ENCODE results near the gene PPP1R3F. TPM values are rescaled to one million over a fixed set of nuclear protein-coding genes. Genes with fewer than 3 reads are reported as not detected.

Gene PPP1R3F
- total RNA-seq, 1 donor = 5.6 TPM

DNA sequence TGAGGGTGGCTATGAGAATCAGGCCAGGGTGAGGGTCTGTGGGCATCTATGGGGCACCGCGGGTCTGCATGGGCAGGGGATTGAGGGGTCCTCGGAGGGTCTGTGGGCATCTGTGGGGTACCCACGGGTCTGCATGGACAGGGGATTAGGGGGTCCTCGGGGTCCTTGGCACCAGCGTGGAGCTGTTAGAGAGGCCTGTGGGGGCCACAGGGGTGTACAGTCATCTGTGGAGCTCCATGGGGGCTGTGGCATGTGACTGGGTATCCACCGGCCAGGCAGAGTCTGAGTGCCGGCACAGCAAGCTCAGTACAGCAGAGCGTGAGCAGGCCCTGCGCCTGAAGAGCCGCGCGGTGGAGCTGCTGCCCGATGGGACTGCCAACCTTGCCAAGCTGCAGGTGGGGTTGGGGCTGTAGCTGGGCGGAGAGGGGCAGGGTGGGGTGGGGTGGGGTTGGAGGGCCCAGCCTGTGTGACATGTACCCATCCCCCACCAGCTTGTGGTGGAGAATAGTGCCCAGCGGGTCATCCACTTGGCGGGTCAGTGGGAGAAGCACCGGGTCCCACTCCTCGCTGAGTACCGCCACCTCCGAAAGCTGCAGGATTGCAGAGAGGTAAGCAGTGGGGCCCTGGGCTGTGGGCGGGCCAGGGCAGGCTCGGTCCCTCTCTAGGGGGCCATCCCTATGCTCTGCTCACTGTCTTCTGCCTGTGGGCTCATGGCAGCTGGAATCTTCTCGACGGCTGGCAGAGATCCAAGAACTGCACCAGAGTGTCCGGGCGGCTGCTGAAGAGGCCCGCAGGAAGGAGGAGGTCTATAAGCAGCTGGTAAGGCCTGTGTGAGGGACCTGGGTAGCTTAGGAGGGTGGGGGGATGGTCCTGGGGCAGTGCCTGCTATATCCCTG lies 21.4 kb upstream of the PPP1R3F start:
- TF ChIP-seq, protein P1, sequence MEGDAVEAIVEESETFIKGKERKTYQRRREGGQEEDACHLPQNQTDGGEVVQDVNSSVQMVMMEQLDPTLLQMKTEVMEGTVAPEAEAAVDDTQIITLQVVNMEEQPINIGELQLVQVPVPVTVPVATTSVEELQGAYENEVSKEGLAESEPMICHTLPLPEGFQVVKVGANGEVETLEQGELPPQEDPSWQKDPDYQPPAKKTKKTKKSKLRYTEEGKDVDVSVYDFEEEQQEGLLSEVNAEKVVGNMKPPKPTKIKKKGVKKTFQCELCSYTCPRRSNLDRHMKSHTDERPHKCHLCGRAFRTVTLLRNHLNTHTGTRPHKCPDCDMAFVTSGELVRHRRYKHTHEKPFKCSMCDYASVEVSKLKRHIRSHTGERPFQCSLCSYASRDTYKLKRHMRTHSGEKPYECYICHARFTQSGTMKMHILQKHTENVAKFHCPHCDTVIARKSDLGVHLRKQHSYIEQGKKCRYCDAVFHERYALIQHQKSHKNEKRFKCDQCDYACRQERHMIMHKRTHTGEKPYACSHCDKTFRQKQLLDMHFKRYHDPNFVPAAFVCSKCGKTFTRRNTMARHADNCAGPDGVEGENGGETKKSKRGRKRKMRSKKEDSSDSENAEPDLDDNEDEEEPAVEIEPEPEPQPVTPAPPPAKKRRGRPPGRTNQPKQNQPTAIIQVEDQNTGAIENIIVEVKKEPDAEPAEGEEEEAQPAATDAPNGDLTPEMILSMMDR (IDR thresholded peaks at IDR 0.05; ENCODE audit: insufficient read depth, low read depth, low read length) = no peak
- H3K4me3 ChIP-seq (ENCODE audit: low read depth, low read length) = no peak overlapping the region
- DNase-seq (ENCODE audit: low read depth) = no peak

DNA sequence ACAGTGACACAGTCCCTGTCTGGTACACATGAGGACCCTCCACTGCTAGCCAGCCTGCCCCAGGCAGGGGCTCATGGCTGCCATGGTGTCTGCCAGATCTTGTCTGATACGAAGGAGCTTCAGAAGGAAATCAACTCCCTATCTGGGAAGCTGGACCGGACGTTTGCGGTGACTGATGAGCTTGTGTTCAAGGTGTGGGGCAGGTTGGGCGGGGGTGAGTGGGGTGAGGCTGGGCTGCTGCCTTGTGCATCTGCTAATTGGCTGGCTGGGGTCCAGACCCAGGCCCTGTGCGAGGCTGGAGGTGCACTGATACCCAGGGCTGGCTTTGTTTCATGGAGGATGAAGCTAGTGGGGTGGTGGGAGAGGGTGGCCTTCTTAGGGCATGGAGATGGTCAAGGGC lies 20.5 kb upstream of the PPP1R3F start:
- no peak for DNase-seq (ENCODE audit: low read depth)

DNA sequence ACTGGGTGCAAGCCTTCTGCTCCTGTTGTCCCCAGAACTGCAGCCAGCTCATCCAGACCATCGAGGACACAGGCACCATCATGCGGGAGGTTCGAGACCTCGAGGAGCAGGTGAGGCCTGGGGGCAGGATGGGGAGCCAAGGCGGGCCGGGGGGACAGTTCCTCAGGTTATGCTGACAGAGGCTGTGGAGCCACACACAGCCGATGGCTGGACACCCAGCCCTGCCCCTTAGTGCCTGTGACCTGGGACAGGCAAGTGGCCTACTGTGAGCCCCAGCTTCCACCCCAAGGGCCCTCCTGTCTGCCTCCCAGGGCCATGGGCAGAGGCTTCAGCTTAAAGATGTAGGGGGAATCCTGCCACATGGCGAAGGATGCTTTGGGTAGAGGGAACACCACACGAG lies 20.0 kb upstream of the PPP1R3F start:
- no peak overlapping the region for H3K4me3 ChIP-seq (ENCODE audit: low read depth, low read length)
- DNase-seq (ENCODE audit: low read depth) = no peak
- TF ChIP-seq, protein P1 (IDR thresholded peaks at IDR 0.05; ENCODE audit: insufficient read depth, low read depth, low read length) = no peak

More for the DNA sequence above, 20.5 kb upstream of the PPP1R3F start:
- H3K4me3 ChIP-seq (ENCODE audit: low read depth, low read length) = no peak overlapping the region
- TF ChIP-seq, protein P1 (IDR thresholded peaks at IDR 0.05; ENCODE audit: insufficient read depth, low read depth, low read length) = no peak

DNA sequence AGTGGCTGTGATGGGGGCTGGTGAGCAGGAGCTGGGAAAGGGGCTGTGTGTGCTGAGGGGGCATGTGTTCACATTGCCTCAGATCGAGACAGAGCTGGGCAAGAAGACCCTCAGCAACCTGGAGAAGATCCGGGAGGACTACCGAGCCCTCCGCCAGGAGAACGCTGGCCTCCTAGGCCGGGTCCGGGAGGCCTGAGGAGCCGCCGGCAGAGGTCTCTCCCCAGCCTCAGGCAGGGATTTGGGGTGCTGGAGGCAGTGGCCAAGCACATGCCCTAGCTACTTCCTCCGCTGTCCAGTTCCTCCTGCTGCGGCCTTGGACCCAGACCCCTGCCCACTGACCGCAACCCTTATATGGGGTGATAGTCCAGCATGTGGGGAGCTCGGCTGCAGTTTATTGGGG lies 19.5 kb upstream of the PPP1R3F start:
- TF ChIP-seq, protein P1 (IDR thresholded peaks at IDR 0.05; ENCODE audit: insufficient read depth, low read depth, low read length) = no peak

DNA sequence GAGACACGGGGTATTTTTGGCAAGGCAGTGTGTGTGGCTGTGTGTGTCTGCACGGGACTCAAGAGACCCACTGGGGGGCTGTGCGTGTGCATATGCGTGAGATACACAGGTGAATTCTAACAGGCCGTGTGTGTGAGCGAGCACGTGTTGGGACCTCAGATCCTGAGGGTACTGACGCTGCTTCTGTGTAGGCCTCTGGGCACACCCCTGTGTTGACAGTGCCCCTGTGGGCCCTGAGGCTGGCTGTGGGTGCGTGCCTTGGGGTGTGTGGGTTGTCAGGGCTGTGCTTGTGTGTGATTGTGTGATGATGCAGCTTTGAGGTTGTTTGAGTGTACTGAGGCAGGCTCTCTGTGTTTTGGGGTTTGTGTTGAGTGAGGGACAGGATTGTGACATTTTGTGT lies 19.0 kb upstream of the PPP1R3F start:
- TF ChIP-seq, protein P1 (IDR thresholded peaks at IDR 0.05; ENCODE audit: insufficient read depth, low read depth, low read length) = no peak
- no peak overlapping the region for H3K4me3 ChIP-seq (ENCODE audit: low read depth, low read length)

More for the DNA sequence above, 19.5 kb upstream of the PPP1R3F start:
- no peak for DNase-seq (ENCODE audit: low read depth)
- H3K4me3 ChIP-seq (ENCODE audit: low read depth, low read length) = no peak overlapping the region

DNA sequence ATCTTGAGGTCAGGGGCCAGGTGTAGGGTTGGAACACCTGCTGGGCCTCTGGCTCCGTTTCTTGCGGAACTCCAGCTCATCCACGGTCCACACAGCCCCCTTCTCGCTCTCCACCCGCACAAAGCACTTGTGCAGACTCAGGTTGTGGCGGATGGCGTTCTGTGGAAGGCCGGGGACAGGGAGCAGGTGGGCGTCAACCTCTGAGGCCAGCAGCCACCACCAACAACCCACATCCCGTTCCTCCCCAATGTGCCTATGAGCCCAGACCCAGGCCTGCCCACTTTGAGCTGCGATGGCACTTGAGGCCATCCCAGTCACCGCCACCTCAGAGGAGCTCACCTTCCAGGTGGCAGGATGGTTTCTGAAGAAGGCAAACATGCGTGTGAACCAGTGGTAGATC lies 18.3 kb upstream of the PPP1R3F start:
- TF ChIP-seq, protein P1 (IDR thresholded peaks at IDR 0.05; ENCODE audit: insufficient read depth, low read depth, low read length) = no peak
- no peak for DNase-seq (ENCODE audit: low read depth)
- no peak overlapping the region for H3K4me3 ChIP-seq (ENCODE audit: low read depth, low read length)

More for the DNA sequence above, 19.0 kb upstream of the PPP1R3F start:
- no peak for DNase-seq (ENCODE audit: low read depth)

Measured in fibroblast of villous mesenchyme (primary cell).